ENCODE data around the gene PI4KA.
"Not testable (repeated sequence)": the region's sequence is repeated elsewhere in the genome, so short reads cannot be mapped to it uniquely, and the experiment has no call there.

PI4KA gene

DNA sequence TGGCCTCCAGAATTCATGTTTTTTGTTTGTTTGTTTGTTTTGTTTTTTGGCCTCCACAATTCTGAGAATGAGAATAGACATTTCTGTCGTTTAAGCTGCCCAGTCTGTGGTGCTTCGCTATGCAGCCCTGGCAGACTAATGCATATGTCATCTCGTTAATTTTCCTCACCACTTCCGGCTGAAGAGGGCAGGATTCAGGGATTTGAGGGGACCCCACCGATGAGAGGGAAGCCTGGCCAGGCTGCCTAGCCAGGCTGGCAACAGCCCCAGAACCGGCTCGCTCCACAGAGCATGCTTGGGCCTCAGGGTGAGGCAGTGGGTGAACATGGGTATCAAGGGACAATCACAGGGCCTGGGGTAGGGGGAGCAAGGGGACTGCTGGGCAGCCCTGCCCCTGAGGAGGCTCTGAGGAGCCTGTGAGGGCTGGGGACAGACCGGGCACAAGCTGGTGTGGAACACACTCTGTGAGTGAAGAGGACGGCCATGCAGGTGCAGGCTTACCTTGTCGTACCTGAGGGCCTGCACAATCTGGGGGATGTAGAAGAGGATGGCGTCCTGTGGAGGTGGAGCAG is 132.5 kb downstream of the PI4KA start:
- DNase-seq (ENCODE audit: low read depth in 2 of 2), result no peak

DNA sequence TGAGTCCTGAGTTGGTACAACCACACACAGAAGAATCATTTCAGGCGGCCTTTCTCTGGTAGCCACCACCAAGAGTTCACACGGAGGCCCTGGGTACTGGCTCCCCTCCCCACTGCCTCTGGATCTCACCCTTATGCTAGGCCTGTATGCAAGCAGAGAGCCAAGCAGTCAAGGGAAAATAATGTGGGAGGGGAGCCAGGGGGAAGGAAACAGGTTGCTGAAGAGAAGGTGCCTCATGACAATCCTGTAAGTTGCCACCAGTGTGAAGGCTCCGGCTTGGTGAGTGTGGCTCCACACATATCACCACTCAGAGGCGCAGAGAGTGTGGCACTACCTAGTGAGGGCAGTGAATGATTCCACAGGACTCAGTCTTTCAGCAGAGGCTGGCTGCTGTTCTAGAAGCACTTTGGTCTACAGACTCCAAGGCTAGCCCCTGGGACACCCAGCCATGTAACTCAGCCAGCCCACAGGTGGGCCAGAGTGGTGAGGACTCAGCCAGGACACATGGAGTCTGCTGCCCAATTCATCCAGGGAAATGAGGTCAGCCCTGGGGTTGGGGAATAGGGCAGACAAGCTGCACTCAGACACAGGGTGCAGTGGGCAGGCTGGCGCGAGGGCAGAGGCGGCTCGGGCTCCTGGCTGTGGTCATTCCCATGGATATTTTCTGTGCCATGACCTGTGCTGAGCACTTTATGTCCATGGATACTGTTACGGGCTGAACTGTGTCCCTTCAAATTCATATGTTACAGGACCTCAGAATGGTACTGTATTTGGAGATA is 133.7 kb downstream of the PI4KA start:
- DNase-seq (ENCODE audit: low read depth in 2 of 2), result no peak

DNA sequence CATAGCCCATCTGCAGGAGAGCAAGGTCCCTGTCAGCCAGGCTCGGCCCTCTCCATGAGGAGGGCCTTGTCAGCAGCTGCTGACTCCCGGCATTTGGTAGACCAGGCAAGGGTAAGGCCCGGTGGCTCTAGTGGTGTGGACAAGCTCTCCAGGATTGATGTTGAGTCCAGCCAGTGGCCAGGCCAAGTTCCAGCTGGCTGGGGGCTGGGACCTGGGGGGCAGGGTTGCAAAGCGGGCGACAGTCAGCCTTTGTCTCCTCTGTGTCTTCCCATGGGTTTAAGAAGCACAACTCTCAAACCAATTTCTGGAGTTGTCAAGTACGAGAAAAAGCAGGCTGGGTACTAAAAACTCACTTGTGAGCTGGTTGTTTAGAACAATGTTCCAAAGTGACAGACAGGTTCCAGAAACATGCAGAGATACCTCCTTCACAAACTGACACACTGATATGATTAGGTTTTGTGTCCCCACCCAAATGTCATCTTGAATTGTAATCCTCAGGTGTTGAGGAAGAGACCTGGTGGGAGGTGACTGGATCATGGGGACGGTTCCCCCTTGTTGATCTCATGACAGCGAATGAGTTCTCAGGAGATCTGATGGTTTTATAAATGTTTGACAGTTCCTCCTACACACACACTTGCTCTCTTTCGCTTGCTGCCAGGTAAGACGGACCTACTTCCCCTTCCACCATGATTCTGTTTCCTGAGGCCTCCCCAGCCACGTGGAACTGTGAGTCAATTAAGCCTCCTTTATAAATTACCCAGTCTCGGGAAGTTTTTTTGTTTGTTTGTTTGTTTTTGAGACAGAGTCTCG is 137.0 kb downstream of the PI4KA start:
- no peak for DNase-seq (ENCODE audit: low read depth in 2 of 2)

DNA sequence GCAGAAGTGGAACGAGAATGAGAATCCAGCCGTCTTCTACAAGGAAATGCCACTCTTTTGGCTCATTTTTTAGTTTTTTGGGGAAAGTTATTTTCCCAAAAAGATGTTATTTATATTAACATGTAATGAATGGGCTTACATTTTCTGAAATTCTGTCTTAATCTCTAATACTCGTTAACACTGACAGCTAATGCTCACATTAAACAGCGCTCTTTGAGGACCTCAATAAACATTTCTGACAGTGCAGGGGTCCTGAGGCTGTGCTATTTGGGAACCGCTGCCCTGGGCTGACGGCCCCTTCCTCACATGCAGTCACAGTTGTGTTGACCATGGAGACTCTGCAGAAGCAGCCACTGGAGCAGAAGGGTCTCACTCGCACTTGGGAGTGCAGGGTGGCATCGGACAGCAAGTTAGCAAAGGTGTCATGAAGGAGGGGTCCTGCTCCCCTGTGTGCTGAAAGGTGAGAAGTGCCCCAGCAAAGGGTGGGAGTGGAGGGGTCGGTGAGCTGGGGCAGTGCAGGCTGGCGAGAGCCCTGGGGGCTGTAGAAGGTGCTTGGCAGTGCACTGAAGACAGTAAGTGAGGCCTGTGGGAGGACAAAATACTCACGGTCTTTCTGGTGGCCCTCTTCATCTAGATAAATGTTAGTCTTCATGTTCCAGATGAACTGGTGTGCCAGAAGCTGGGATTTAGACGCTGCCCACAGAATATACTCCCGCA is 137.8 kb downstream of the PI4KA start:
- no peak for DNase-seq (ENCODE audit: low read depth in 2 of 2)

DNA sequence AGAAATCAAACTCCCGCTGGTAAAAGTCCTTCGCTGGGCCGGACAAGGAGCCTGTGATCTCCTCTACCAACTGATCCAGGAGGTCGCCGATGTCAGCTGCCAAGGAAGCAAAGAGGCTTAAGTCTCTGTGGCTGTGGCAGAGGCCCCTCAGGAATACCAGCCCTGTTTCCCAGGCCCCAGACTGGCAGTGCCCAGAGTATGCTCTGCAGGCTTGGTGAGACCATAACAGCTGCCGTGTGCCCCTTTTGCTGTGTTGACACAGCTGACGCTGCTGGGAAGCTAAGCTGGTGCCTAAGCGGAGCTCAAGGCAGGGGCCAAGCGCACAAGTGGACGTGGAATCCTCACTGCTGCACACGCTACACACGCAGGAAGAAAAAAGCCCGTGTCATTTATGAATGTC is 139.9 kb downstream of the PI4KA start:
- DNase-seq (ENCODE audit: low read depth in 2 of 2), result not testable (repeated sequence)

DNA sequence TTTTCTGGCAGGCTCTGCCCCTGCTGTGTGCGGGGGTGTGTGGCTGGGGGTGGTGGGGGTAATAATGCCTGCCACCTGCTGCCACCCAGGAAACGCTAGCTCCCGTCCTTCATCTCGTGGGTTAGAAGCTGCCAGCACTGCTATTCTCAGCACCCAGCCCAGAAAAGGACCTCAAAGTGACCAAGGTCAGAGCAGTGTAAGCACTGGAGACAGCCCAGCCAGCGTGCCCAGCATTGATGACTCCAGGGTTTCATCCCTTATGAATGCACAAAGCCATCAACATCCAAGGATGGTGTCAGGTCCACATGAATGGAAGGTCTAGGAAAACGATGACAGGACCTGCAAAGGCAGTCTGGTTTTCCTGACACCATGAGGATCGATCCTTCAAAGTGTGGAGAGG is 140.6 kb downstream of the PI4KA start:
- not testable (repeated sequence) for DNase-seq (ENCODE audit: low read depth in 2 of 2)

DNA sequence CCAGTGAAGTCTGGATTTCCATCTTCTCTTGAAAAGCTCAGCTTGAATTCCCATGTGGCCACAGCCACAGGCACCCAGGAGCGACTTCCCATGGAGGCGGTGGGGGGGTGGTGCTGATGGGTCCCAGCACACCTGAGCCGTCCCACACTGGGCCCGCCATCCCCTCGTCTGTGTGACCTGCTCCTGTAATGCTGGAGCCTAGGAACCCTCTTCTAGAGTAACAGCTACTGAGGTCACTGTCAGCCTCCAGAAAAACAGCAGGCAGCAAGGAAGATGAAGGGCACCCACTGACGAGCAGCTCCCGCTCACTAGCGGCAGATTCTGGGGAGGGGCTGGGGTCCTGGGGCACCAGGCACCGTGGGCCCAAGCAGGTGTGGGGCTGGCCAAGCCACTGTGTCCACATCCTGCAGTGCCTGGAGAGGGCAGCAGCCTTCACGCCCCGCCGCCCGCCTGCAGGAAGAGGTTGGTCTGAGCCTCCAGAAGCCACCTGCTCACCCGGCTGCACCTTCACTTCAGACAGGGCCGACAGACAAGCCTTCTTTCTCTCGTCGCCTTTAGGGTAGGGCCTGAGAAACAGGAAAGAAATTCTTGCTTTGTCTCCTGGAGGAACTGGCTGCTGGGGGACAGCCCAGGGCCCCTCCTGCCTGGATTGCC is 141.3 kb downstream of the PI4KA start:
- DNase-seq (ENCODE audit: low read depth in 2 of 2), result not testable (repeated sequence)

DNA sequence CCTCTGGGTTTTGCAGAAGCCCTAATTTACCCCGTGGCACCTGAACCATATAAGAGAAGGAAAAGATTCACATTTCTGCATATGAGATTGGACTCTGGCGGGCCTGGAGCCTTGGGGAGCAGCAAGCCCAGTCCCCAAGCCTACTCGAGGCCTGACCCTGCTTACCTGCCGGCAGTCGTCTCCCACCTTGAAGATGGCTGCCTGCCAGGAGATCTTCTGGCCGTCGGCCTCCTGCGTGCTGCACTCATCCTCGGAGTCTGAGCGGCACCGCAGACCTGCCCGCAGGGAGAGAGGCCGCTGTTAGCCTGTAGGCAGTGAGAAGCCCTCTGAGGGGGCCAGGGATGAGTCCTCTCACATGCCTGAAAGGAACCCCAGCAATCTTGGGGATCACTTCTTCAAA is 145.5 kb downstream of the PI4KA start:
- DNase-seq (ENCODE audit: low read depth in 2 of 2), result not testable (repeated sequence)

DNA sequence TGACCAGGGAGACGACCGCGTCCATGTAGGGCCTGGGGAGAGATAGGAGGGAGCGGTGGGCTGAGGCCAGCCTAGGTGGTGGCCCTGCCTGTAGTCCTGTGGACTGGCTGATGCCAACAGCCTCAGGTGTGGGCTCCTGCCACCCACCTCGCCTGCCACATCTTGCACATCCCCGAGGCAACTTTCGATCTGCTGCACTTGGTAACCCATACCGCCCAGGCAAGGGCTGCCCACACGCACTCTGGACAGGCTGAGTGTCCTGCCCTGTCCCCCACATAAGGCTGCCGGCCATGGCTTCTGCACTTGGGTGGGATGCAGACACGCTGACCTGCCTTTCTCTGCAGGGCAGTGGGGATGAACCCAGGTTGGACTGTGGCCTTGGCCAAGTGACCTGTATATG is 148.6 kb downstream of the PI4KA start:
- not testable (repeated sequence) for DNase-seq (ENCODE audit: low read depth in 2 of 2)

DNA sequence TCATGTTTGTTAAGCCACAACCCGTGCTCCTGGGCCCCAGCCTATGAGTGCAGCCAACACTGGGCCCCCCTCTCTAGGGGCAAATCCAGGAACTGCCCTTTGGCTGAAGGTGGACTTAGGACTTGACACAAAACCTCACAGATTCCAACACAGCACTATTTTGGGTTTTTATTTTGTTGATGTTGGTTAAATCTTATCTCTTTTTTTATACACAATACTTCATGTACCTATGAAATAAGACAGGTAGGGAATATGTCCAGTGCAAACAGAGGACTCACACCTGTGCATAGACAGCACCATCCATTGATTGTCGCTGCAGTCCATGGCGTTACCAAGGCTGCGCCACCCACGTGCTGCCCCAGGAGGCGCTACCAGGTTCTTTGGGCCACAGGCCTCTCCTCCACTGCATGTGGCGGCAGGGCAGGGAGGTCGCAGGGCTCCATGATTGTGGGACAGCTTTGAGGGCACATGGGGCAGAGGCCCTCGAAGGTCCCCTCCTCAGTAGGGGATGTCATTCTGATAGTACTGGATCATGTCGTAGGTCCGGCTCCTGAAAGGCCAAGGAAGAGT is 151.0 kb downstream of the PI4KA start:
- DNase-seq (ENCODE audit: low read depth in 2 of 2), result not testable (repeated sequence)

DNA sequence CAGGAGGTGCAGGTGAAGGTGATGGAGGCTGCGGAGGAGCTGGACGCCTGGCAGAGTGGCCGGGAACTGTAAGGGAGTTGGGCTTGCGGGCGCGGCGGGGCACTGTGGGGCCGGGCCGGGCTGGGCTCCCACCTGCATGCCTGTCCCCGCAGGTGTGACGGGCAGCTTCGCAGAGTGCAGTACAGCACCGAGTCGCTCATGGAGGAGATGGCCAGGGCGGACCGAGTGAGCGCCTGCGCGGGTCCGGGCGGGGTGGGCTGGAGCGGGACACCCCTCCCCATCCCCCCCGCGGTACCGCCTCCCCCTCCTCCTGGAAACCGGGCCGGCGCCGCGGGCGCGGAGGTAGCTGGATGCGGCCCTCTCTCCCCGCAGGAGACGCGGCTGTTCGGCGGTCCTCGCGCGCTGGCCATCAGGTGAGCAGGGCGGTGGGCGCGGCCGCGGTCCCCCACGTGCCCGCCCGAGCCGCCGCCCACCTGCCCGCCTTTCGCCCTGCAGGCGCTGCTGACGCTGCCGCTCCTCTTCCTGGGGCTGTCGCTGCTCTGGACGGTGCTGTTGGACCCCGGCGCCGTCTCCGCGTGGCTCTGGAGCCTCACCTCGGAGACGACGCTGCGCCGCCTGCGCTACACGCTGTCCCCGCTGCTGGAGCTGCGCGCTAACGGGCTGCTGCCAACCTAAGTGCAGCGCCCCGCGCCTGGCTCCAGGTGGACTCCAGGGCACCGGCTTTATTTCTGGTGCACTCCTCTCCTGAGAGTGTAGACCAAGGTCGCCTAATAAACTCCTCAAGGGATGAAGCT is 154.6 kb downstream of the PI4KA start:
- DNase-seq (ENCODE audit: low read depth in 2 of 2), result not testable (repeated sequence)

DNA sequence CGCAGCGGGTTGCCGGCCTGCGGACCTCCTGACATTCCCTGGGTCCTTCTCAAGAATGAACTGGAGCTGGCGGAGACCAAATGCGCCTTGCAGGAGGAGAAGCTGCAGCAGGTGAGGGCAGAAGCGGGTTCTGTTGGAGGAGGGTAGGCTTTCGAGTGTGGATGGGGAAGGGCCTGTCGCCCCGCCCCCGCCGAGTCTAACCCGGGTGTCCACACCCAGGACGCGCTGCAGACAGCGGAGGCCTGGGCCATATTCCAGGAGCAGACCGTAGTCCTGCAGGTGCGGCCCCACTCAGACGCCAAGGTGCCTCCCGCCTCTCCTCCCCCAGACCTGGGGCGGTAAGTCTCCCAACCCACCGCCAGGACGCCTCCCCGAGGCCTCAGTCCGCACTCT is 155.2 kb downstream of the PI4KA start:
- DNase-seq (ENCODE audit: low read depth in 2 of 2), result peak in 1 of 2 donors; percentile 42

DNA sequence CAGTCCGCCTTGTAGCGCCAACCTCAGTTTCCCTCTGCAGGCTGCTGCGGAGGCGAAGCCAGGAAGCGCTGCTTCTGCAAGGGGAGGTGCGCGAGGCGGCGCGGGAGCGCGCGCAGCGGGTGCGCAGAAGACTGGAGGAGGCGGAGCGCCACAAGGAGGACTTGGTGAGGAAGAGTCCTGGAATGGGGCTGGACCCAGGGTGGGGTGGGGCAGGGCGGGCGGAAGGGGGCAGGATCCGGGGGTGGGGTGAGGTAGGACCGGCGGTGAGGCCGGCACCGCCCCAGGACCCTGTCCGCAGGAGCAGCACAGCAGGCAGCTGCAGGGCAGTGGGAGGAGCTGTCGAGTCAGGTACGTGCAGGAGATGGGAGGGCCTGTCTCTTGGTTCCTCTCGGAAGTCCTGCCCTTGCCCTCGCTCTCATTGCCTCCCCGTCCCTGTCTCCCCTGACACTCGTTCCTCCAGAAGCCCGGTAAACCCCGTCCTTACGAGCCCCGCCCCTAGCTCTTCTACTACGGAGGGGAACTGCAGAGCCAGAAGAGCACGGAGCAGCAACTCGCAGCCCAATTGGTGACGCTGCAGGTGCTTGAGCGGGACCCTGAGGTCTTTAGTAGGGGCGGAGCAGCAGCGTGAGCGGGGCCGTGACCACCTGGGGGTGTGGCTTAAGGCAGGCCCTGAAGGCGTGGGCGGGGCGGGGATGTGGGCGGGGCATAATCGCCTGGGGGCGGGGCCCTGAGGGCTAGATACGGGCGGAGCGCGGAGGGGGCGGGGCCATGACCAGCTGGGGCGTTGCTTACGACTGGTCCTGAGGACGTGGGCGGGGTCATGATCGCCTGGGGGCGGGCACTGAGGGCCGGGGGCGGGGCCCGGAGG is 155.8 kb downstream of the PI4KA start:
- DNase-seq (ENCODE audit: low read depth in 2 of 2), result peak; percentile 97

DNA sequence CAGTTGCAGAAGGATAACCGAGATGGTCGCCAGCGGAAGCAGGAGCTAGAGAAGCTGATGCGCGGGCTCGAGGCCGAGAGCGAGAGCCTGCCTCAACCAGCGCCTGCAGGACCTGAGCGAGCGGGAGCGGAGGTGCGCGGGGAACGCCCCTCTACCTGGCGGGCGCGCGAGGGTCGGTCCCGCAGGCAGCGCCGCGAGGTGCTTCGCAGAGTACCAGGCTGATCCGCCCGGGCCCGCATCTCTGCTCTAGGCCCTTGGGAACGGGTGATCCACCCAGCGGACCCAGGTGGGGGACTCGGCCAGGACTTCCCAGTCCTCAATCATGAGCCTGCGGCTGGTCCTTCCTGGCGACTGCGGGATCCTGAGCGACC is 156.5 kb downstream of the PI4KA start:
- not testable (repeated sequence) for DNase-seq (ENCODE audit: low read depth in 2 of 2)

DNA sequence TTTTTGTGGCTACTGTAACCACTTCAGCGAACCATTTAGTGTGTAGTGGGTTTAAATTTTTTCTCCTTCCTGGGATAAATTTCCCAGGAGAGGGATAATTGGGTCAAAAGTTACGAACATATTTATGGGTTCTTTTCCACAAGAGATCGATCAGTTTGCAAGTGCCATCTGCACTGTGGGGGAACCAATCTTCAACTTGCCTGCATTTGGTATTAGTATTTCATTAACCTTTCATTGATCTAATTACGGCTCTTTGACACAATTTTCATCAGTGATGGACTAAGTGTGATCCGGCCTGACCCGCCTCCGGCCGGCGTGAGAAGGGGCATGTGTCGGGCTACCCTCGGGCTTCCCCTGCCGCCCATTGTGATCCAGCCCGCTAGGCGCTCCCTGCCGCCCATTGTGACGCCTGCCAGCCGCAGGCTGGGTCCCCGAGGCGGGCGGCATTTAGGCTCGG is 156.9 kb downstream of the PI4KA start:
- DNase-seq (ENCODE audit: low read depth in 2 of 2), result not testable (repeated sequence)

DNA sequence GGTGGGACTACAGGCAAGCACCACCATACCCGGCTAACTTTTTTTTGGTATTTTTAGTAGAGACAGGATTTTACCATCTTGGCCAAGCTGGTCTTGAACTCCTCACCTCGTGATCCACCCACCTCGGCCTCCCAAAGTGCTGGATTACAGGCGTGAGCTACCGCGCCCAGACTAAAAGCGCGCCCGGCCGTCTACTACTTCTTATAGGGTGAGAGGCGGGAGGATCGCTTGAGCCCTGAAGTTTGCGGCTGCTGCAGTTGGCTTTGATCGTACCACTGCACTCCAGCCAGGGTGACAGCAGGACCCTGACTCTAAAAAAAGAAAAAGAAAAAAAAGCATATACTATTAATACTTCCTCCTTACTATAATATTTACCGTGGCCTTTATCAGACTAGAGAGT is 158.3 kb downstream of the PI4KA start:
- DNase-seq (ENCODE audit: low read depth in 2 of 2), result not testable (repeated sequence)

DNA sequence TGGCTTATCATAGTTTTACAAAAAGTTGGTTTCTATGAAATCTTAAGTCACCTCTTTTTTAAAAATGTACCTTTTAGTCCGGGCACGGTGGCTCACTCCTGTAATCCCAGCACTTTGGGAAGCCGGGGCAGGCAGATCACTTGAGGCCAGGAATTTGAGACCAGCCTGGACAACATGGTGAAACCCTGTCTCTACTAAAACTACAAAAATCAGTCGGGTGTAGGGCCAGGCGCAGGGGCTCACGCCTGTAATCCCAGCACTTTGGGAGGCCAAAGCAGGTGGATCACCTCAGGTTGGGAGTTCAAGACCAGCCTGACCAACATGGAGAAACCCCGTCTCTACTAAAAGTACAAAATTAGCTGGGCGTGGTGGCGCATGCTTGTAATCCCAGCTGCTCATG is 158.8 kb downstream of the PI4KA start:
- not testable (repeated sequence) for DNase-seq (ENCODE audit: low read depth in 2 of 2)

DNA sequence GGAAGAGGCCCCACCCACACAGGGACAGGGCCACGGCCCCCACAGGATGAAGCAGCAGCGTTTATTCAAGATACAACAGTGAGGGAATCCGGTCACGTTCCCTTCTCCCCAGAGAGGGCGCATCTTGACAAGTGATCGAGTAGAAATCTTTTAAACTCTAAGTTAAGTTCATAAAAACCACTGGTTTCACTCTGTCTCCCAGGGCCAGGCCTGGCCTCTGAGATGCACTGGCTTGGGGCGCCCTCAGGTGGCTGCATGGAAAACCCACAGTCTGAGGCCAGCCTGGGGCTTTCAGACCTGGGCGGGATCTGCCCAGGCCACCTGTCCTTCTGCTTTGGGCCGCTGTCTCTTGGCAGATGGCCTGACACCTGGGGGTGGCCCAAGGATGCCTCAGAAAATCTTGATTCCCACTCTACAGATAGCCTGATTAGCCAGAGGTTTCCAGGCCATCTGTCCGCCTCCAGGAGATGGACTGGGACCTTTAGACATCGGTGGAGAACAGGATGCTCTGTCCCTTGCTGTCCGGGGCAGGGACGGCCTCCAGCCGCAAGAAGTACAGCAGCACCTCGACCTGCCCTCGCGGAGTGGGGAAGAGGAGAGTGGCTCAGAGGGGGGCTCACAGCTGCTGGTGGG is 161.0 kb downstream of the PI4KA start:
- DNase-seq (ENCODE audit: low read depth in 2 of 2), result peak in 1 of 2 donors; percentile 58

DNA sequence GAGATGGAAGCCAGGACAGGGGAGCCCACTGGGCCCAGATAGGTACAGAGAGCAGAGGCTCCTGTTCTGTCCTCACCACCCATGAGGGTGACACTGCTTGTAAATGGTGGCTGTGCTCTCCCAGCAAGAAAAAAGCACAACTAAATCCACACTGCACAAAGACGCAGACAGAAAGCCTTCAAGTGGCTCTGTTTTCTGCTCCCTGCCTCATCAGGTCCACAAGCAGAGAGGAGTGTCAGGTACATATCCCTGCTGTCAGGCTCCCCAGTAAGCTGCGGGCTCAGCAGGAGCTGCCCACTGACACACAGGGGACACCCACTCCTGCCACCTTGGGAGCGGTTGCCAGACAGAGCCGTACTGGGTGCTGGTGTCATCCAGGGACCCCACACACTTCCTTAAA is 162.6 kb downstream of the PI4KA start:
- DNase-seq (ENCODE audit: low read depth in 2 of 2), result not testable (repeated sequence)

Measured in stimulated activated CD8-positive, alpha-beta memory T cell treated with anti-CD3 and anti-CD28 coated beads, Interleukin-2, amount 100 ng/mL, for 48 hours (primary cell).